GM18951 (cell line): ENCODE measurements around the gene PSMF1.

Experiments used
- POLR2A ChIP-seq: IDR thresholded peaks from 4 replicates; pipeline ENCODE4 v1.6.1; 2011; ENCODE audit warnings: mild to moderate bottlenecking; ENCODE audit not compliant: insufficient read length, insufficient read depth; ENCODE audit errors: extremely low read depth
- in situ Hi-C: fragments of 300-500 bp; cut with MboI; formaldehyde crosslinking; loops from one replicate; pipeline ENCODE4 v1.12.0; 2022; ENCODE audit warnings: low sequenced_read_pairs, mixed read lengths, inconsistent platforms; ENCODE audit not compliant: unreplicated experiment

Gene PSMF1, protein sequence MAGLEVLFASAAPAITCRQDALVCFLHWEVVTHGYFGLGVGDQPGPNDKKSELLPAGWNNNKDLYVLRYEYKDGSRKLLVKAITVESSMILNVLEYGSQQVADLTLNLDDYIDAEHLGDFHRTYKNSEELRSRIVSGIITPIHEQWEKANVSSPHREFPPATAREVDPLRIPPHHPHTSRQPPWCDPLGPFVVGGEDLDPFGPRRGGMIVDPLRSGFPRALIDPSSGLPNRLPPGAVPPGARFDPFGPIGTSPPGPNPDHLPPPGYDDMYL

DNA sequence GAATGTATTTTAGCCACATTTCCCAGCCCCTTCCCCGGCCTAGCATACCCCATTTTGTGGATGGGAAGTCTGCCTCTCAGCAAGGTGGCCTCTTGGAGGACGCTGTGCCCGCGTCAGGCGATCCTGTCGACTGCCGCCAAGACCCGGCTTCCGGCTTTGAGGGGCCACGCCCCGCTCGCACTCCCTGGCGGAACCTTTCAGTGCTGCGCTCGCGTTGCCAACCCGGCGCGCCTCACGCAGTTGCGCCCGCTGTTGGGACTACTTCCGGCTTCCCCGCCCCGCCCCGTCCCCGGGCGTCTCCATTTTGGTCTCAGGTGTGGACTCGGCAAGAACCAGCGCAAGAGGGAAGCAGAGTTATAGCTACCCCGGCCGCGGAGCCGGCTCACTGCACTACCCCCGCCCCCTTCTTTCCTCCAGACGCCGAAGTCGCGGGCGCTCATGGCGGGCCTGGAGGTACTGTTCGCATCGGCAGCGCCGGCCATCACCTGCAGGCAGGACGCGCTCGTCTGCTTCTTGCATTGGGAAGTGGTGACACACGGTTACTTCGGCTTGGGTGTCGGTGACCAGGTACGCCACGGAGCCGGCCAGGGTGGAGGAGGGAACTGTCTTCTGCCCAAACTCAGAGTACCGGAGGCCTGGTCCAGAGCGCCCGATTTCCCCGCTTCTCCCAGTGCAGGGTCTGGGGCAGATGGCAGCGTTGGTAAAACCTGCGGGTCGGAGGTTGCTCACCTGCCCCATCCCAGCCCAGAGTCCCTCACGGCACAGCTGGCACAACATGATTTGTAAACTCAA is at the start of gene PSMF1:
Gene PSMF1, plus strand, starts transcription at position 267 of the 792 bp plus-strand sequence. Its CDS starts 172 bp downstream, at position 439.
- peak; percentile 94 for TF ChIP-seq POLR2A
- in situ Hi-C loops = no loop called here

DNA sequence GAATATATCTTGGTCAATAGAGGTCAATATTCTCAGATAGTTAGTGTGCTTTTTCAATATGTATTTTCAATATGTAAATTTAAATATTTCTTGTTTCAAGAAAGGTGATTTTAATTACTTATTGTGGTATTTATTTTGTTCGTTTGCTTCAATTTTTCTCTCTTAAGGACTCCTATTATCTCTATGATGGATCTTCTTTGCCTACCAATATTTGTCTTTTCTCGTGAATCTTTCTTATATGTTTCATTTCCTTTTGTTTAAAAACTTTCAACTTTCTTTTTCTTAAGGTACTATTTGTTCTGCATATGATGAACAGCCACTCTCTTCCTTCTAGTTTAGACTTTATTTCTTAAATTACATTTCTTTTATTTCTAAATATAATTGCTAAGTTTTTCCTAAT is 46.1 kb upstream of the PSMF1 start:
- in situ Hi-C loops = no loop called here
- TF ChIP-seq POLR2A = no peak

DNA sequence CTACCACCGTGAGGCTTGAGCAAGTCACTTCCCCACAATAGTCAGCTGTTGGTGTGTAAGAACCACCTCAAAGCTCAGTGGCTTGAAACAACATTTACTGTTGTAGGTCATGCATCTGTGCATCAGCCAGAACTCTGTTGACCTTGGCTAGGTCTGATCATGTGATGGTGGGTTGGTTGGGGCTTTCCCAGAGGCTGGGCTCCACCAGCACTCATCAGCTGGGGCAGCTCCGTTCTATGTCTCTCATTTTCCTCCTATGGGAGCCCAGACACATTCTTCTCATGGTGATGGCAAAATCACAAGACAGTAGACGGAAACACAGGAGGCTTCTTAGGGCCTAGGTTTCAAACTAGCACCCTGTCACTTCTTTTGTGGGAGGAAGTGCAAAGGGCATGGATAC is 42.8 kb upstream of the PSMF1 start:
- no peak for TF ChIP-seq POLR2A
- in situ Hi-C loops = no loop called here

DNA sequence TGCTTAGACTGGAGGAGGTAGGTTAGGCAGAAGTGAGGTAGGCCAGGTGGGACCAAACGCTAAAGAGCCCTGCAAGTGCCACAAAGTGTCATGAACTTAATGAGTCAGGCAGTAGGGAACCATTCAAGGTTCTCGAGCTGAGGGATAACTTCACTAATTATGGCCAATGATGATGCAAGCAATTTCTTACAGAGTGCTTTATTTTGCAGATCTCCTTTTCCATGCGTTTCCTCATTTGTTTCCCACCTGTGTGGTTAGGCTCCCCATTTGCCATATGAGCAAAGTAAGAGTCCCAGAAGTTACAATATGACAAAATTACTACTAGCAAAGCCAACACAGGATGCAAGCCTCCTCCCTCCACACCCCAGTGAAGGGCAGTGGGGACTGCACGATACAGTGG is 36.5 kb upstream of the PSMF1 start:
- in situ Hi-C loops = no loop called here
- TF ChIP-seq POLR2A = no peak

DNA sequence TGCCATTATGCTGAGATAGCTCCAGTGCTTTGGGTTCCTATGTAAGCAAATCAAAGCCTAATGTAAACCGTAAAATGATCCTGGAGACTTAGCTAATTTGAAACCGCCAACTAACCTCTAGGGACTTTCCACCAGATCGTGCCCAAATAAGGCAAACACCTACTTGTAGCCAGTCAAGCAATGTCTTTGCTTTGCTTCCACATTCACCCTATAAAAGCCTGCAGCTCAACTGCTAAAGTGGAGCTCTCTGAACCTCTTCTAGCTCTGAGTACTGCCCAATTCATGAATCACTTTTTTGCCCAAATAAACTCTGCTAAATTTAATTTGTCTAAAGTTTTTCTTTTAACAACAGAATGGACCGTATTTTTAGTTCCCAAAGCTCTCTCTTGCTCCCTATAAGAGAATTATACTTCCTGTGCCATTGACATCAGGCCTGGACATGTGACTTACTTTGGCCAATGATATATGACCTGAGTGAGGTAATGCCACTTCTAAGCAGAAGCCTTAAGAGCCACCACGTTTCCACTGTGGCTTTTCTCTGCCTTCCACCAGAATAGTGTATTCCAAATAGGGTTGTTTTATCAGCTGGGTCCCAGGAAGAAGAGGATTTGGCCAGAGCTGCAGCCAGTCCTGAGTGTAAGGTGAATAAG is 34.8 kb upstream of the PSMF1 start:
- no peak for TF ChIP-seq POLR2A
- in situ Hi-C loops = no loop called here

DNA sequence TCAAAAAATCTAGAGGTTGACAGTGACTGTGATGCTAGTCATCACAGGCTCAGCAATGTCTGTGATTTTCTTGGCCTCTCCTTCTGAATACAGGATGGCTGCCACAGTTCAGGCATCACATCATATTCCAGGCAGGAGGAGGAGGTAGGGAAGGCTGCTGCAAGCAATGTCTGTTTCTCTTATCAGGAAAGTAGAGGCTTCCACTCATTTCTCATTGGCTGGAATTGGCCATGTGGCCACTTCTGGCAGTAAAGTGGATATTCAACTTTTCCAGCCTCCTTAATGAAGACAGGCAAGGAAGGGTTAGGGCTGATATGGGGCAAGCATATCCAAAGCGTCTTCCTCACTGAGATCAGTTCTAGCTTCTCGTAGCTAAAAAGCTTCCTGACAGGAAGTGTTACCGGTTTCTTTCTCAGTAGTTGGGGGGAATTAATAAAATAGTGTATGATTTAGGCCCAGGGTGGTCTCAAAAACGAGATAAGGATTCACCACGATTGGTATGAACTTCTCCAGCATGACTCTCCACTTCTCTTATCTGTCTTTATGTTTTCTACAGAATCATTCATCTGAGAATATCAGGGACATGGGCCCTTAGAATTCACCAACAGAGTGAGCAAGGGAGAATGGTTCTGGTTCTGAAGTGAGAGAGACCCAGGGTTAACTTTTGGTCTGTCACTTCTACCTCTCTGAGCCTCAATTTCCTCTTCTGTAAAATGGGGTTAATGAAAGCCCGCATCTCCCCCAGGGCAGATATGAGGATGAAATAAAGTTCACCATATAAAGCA is 32.7 kb upstream of the PSMF1 start:
- no peak for TF ChIP-seq POLR2A
- in situ Hi-C loops = no loop called here

DNA sequence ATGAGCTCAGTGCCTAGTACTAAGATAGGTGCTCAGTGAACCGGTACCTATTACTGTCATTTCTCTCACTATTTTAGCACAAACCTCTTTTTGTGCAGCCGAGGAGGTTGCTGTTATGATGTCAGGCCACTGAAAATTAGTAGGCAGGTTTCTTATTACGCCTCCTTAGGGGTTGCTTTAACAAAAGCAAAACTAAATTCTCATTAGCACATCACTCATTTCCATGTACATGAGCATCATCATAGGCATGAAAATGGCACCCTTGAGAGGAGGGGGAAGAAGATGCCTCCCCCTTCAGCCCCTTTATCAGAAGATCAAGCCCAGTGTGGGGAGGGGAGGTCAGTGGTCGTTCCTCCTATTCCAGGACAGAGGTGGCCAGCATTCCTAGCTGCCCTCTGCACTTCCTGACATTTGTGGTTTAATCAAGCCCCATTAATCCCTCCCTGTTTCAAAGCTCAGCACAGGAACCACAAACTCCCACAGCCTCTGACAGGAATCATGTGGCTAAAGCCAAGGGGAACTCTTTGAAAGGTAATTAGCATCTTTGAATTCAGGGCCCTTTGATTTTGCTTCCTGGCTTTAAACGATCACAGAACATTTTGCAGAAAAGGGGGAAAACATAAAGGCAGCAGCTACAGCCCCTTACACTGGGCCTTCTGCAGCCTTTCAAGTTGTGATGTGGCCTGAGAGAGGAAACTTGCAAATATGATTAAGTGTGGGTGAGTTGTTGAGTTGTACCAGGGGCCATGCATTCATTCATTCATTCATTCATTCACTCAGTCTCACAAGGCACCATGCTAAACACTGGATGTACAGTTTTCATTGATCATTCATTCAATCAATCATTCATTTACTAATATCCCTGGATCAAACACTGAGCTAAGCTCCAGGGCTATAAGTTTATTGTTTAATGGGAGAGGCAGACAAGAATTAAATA is 31.9 kb upstream of the PSMF1 start:
- TF ChIP-seq POLR2A = no peak
- in situ Hi-C loops = no loop called here

DNA sequence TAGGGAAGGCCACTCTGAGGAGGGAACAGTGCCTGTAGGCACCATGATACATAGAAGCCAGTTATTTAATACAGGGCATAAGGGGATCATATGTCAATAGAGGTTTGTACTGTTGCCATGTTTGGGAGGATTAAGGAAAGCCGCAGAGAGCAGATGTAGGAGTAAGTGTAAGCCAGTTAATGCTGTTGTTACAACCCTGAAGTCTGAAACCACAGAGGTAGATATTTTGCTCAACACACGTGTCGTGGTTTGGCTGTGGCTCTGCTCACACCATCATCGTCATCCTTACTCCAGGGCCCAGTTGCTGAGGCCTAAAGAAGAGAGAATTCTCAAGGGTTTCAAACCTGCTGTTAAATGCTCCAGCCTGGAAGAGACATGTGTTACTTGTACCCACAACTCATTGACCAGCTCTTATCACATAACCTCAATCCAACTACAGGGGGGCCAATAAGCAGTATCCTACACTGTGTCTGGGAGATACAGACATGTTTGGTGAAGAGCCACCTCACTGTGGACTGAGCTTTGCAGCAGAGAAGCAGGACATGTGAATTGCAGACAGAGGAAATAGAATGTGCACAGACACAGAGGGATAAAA is 31.0 kb upstream of the PSMF1 start:
- TF ChIP-seq POLR2A = no peak
- in situ Hi-C loops = no loop called here

DNA sequence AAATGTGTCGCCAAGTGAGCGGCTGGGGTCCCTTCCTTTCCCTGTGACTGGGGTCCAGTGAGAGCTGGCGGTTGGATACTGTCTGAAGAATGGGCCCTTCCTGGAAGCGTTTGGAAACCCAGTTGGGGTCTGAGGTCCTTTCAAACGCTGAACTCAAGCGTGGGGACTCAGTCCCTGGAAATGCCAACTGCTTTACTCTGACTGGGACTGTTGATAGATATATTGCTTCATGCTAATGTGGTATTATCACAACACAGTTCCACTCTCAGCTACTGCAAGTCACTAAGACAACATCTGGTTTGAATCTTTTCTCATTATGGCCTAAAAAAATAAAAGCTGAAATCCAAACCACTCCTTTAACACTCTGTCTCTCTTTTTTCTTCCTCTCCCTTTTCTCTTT is 23.7 kb upstream of the PSMF1 start:
- in situ Hi-C loops = no loop called here

DNA sequence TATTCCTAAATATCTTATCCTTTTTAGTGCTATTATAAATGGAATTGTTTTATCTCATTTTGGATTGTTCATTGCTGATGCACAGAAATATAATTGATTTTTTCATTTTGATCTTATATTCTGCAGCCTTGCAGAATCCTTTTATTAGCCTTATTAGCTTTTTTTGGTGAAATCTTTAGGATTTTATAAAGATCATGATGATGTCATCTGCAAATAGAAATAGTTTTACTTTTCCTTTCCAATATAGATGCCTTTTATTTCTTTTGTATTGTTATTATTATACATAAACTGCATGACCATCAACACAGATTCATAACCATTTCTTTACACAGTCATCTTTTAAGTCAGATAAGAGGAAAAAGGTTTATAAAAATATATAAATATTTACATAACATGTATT is 16.9 kb upstream of the PSMF1 start:
- in situ Hi-C loops = no loop called here
- no peak for TF ChIP-seq POLR2A

More for the DNA sequence above, 23.7 kb upstream of the PSMF1 start:
- TF ChIP-seq POLR2A = no peak

DNA sequence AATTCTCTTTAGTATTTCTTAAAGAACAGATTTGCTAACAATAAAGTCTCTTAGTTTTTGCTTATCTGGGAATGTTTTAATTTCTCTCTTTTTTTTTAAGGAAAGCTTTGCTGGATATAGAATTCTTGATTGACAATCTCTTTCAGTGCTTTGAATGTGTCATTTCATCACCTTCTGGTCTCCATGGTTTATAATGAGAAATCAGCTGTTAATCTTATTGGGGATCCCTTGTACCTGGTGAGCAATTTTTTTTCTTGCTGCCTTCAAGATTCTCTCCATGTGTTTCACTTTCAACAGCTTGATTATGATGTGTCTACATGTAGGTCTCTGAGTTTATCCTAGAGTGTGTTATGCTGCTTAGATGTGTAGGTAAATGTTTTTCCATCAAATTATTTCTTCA is 16.4 kb upstream of the PSMF1 start:
- in situ Hi-C loops = no loop called here
- TF ChIP-seq POLR2A = no peak

DNA sequence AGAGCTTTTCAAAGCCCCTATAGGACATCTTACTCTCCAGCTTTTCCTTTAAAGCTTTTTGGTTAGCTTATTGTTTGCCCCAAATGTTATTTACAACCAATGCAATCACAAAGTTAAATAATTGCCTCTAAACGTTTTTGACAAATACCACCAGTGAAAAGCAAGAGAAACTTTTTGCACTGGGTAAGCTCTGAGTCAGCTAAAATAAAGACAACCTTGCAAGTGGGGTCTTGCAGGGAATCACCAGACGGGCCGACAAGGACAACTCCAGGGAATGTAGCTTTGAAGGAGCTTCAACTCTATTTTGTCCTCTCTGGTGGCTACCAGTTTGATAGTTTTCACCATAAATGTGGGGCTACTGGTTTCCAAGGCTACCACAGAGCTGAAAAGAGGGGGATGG is 14.7 kb upstream of the PSMF1 start:
- TF ChIP-seq POLR2A = no peak
- in situ Hi-C loops = no loop called here
